AG09319 (cell line): ENCODE data around the gene IPMK.

ENCODE experiments used
- DNase-seq: peaks from one replicate; pipeline ENCODE4 v3.0.0-alpha.2; 2010; ENCODE audit warnings: low read depth; ENCODE audit errors: extremely low read depth
- CTCF ChIP-seq: IDR thresholded peaks from 2 replicates; pipeline ENCODE4 v1.5.1; 2011; ENCODE audit warnings: low read depth, mild to moderate bottlenecking, inconsistent platforms, low read length, moderate library complexity

The IPMK gene

GRCh38 chr10:58300676-58301075 lies 33.0 kb upstream of the IPMK start:
- DNase-seq, result no peak
- TF ChIP-seq CTCF, result no peak

GRCh38 chr10:58299580-58299979 lies 31.9 kb upstream of the IPMK start:
- no peak for DNase-seq
- TF ChIP-seq CTCF, result peak; percentile 86

- TF ChIP-seq CTCF, result no peak
- no peak for DNase-seq
Observed at GRCh38 chr10:58293989-58294388, 26.3 kb upstream of the IPMK start.

- DNase-seq, result no peak
- peak; percentile 76 for TF ChIP-seq CTCF
Observed at GRCh38 chr10:58291538-58292174, 24.0 kb upstream of the IPMK start.

- TF ChIP-seq CTCF, result no peak
- DNase-seq, result no peak
Observed at GRCh38 chr10:58282615-58283014, 14.9 kb upstream of the IPMK start.

GRCh38 chr10:58281092-58281752 lies 13.5 kb upstream of the IPMK start:
- no peak for TF ChIP-seq CTCF
- DNase-seq, result no peak

- no peak for DNase-seq
- no peak for TF ChIP-seq CTCF
Observed at GRCh38 chr10:58280477-58280876, 12.8 kb upstream of the IPMK start.
